ENCODE data around the gene SPR.

GRCh38 chr2:72927619-72928550 is 40.7 kb downstream of the SPR start:
- TF ChIP-seq CTCF (IDR thresholded peaks at IDR 0.05) (no peak), POLR2A (IDR thresholded peaks at IDR 0.05) (no peak)

Data from testis (tissue), 2 donors.